Sciatic nerve (tissue), 2 donors: ENCODE data around the gene TCHP. TPM values are rescaled to one million over a fixed set of nuclear protein-coding genes. Genes with fewer than 3 reads are reported as not detected.
A peak's percentile ranks its signal among the peaks of the same experiment; 100 is the strongest.

ENCODE experiments used
- ATAC-seq: fragments of 200-7000 bp; cut with Tn5 transposase; one replicate; pipeline ENCODE4 v1.9.1; 2020; ENCODE audit warnings: mild to moderate bottlenecking, moderate library complexity
- DNase-seq: peaks from one replicate; pipeline ENCODE4 v3.0.0-alpha.2; 2020; ENCODE audit warnings: low spot score
- intact Hi-C: fragments of 100-400 bp; cut with DNase I; formaldehyde crosslinking; loops from one replicate; pipeline ENCODE4 v1.14.2; 2022
- total RNA-seq: library from RNA; stranded (reverse); fragmentation: NEBNext Ultra II Directional; extraction: Animal tissue kit (Norgen Biotek cat#: 25700); gene quantifications from one replicate; pipeline ENCODE4 v1.2.1, GENCODE V29; 2021
- donor health status: DM: no; HTN: no; CAD: no.
- donor health status: DM: no; HTN: no; CAD: no.

Gene TCHP
- total RNA-seq, 1 donor from 2014 or later = 26.7 TPM

DNA sequence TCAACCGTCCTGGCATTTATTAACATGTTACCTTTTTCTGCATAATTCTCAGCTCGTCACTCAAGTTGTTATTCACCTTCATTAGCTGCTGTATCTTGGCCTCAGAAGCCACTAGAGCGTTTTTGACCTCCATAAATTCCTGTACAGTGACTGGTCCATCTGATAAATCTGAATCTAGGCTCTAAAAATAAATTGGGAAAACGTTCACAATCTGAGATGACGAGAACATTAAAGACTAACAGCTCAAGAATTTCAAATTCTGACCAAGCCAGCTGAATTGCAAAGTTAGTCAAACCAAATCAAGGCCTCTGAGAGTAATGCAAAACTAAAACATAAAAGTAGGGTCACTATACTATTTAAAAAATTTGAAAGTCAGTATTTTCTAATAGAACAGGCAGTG lies 51.1 kb downstream of the TCHP start:
- DNase-seq (no peak), ATAC-seq (no peak)
- intact Hi-C loops = no loop called here

DNA sequence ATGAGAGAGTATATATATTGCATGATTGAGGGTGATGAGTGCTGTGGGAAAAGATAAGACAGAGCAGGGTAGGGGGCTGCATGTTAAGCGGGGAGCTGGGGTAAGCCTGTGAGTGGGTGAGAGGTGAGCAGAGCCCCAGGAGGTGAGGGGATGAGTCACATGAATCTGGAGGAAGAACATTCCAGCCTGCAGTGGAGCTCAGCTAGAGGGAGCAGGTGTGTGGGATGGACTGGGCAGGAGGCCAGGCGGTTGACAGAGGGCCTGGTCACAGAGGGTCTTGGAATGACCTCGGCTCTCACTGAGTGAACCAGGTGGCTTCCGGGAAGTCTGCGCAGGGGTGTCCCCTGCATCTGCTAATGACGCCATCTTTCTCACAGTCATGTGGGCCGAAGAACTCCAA lies 51.7 kb downstream of the TCHP start:
- no peak for DNase-seq
- intact Hi-C loops = no loop called here
- ATAC-seq = no peak

DNA sequence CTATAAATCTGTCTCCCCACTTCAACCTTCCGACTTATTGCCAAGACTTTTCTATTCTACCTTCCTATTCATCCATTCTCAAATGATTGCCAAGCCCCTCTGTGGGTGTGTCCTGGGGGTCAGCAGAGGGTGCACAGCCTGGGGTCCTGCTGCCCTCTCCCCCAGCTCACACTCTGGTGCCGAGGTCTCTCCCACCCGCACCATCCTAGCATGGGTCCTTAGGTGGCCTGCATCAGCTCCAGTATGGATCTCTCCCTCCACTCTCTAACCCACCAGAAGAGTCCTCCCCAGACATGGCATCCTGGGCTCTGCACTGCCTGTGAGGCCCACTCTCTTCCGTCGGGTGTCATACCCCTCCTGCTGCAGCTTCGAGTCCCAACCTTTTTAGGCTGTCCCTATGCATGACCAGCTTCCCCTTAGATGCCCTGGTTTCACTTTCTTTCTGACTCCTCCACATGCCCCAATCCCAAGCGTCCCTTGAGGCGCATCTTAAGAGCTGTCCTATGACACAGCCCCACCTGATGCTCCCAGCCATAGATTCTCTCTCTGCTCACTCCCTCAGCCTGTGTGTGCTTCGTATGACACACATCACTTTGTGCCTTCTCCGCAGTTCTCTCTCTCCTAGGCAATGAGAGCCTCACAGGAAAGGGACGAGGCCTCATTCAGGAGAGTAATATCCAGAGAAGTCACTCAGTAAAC lies 52.2 kb downstream of the TCHP start:
- DNase-seq = no peak
- intact Hi-C loops = no loop called here
- ATAC-seq = peak; percentile 53

GRCh38 chr12:109952873-109953272 lies 52.8 kb downstream of the TCHP start:
- ATAC-seq (no peak), DNase-seq (no peak)
- intact Hi-C loops = no loop called here

DNA sequence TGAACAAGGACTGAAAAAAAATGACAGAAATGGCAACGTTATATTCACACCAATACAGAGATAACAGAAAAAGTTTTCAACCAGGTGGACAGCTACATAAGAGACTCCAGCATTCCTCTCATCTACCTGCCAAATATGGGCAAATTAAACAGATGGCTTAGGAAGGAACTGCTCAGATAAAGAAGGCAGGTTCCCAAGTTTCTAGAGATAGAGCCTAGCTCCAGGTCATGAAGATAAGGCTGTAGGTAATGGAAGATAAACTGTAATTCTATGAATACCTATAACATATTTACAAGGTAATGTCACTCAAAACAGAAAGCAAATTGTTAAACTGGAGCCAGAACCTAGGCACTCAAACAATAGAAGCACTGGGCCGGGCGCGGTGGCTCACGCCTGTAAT lies 53.6 kb downstream of the TCHP start:
- intact Hi-C loops = no loop called here
- ATAC-seq = no peak
- DNase-seq = no peak

GRCh38 chr12:109958374-109958773 lies 58.3 kb downstream of the TCHP start:
- intact Hi-C loops = no loop called here
- no peak for ATAC-seq

DNA sequence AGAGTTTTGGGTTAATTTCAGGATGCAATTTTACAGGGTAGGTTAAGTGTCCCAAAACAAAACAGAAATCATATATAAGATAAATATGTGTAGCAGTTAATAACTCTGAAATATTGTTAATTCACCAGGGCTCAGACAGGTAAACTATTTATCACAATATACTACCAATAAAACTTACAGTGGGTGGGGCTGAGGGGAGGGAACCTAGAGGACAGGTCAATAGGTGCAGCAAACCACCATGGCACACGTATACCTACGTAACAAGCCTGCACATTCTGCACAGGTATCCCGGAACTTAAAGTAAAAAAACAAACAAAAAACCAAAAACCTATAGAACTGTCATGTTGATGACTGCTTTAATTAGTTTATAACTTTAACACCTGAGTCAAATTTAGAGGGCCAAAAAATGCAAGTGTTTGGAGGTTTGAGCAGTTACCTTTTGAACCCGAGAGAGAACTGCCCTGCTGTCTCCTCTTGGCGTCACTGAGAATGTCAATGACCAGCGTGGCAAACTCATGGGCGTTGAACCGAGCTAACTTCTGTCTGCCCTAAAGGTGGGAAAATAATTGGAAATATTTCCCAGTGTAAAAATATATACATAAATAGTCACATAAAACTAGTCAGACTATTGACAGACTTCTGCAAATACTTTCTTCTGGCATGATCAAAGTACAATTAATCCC lies 59.5 kb downstream of the TCHP start:
- ATAC-seq (no peak), DNase-seq (no peak)
- intact Hi-C loops = no loop called here

More at GRCh38 chr12:109958374-109958773, 58.3 kb downstream of the TCHP start:
- DNase-seq = no peak

- no peak for DNase-seq
Observed at GRCh38 chr12:109961201-109961600, 61.1 kb downstream of the TCHP start.

DNA sequence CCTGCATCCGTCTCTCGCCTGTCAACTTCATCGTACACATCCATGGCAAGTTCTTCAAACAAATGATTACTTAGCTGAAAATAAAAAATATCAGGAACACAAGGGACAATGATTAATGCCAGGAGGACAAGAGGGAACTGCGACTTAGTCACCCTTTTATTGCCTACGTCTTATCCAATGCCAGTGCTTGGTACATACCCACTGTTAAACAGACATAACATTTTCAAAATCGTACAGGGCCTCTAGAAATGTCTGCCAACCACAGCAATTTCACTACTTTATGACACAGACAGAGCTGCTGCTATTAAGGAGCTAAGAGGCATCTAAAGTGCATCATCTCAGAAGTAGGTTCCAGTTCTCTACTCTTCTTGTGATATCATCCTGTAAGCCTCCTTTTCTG lies 61.5 kb downstream of the TCHP start:
- DNase-seq (no peak), ATAC-seq (no peak)
- intact Hi-C loops = no loop called here

More at GRCh38 chr12:109961201-109961600, 61.1 kb downstream of the TCHP start:
- ATAC-seq = no peak
- intact Hi-C loops = no loop called here

- intact Hi-C loops = no loop called here
- ATAC-seq = no peak
- no peak for DNase-seq
Observed at GRCh38 chr12:109962398-109962797, 62.3 kb downstream of the TCHP start.

DNA sequence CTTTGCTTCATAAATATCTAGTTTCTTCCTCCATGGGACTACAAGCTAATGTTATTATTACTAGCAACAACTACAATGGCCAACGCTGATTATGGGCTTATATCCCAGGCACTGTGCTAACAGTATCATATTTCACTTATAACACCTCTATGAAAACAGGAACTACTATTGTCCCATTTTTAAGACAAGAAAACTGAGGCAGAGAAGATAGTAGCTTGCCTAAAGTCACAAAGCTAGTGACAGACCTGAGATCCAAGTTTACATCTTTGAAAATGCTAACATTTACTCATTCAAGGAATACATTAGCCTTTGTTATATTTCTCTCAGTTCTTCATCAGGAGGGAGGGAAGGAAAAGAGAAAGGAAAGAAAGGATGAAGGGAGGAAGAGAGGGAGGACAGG lies 63.3 kb downstream of the TCHP start:
- ATAC-seq (no peak), DNase-seq (no peak)
- intact Hi-C loops = no loop called here

DNA sequence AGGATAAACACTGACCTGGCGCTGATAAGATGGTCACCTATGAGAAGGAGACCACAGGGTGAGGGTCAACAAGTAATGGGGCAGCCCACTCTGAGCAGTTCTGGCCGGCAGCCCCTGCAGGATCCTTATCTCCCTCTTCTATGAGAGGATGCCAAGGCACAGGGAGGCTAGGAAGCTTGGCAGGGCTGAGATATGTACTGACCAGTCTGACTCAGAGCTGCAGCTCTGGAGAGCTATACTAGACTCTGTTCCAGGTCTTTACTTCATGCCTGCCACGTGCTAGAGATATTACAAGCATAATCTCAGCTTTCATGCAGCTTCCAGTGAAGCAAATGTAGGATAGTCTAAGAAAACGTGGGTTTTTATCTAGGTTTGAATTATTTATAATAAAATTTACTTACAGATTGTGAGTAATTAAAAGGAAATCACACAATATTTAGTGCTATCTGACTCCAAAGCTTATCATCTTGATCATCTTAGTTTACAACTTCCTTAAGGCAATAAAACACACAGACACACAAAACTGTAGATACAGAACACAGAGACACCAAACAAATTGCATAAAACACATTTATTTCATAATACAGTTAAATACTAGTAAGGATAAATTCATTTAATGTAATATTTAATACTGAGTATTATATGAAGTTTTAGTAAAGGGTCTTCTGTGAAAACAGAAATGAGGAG lies 63.8 kb downstream of the TCHP start:
- DNase-seq = no peak
- intact Hi-C loops = no loop called here
- ATAC-seq = peak; percentile 46

DNA sequence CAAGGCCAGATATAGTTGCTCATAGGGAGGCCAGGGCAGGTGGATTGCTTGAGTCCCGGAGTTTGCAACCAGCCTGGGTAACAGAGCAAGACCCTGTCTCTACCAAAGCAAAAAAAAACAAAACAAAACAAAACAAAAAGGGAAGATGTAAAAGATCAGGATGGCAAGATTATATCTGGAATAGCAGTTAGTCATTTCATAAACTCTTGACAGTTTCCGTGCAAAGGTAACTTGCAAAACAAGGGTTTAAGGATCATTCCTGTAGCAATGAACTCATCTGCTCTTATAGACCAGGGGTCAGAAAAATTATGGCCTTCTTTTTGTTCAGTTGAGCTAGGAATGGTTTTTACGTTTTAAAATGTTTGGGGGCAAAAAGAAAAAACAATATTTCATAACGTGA lies 66.5 kb downstream of the TCHP start:
- ATAC-seq (no peak), DNase-seq (no peak)
- intact Hi-C loops = no loop called here

DNA sequence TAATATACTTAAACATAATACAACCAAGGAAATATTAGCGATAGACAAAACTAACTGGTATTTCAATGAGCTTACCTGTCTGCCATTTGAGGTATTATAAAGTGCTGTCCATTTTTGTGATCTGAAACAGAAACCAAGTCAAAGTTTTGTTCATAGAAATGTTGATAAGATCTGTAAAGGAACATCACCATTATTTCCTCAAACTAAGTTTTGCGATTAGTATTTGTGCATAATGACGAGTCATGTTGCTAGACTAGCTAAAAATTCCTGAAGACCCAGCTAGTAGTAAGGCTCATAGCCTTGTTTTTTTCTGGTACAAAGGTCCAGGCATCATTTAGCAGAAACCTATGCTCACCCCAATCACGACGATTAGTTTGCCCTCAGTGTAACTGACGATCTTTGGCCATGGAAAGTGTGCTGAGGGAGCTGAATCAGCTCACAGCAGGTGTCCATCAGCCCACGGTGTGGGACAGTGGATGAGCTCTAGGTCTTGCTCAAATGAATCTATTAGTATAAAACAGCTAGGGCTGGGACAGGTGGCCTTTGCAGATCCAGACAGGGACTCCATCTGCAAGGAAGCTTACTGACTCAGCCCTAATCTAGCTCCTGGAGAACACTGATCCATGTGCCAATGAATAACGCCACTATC lies 67.4 kb downstream of the TCHP start:
- ATAC-seq (no peak), DNase-seq (no peak)
- intact Hi-C loops = no loop called here

Other genes starting within 250 kb of the TCHP start
- gene FAM222A, start 186.4 kb upstream of the TCHP start, total RNA-seq = 4.7 TPM
- 1.3 TPM for gene TRPV4, start 66.9 kb upstream of the TCHP start, total RNA-seq
- 51.0 TPM for gene GLTP, start 19.7 kb upstream of the TCHP start, total RNA-seq
- 66.6 TPM for gene GIT2, start 96.1 kb downstream of the TCHP start, total RNA-seq
- gene ANKRD13A, start 99.2 kb downstream of the TCHP start, total RNA-seq = 41.1 TPM
- gene C12orf76, start 148.2 kb downstream of the TCHP start, total RNA-seq = 40.3 TPM
- 17.3 TPM for gene IFT81, start 224.1 kb downstream of the TCHP start, total RNA-seq